ENCODE measurements around the gene KLF7.

The KLF7 gene

DNA sequence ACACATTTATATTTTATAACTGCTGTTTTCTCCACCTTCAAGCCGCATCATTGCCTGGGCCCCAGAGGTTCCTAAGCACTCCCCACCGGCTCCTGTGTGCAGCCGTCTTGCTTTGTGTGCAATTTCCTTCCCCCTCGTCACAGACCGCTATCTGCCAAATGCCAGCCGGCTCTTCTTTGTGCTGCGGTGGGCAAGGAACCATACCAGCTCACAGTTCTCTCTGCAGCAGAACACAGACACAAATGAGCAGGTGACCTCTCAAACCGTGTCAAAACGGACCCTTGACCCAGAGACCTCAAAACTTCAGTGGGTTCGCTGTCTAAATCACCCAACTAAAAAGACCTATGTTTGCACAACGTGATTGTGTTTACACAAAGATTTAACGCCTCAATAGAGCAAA lies 58.2 kb downstream of the KLF7 start:
- Histone ChIP-seq H3K79me2 (ENCODE audit: control insufficient read depth, low read length) (no peaks in the 10 kb centered on the region), H4K20me1 (ENCODE audit: control insufficient read depth, insufficient read depth, low read depth, low read length) (no peaks in the 10 kb centered on the region), H3K27me3 (ENCODE audit: control insufficient read depth, low read length) (no peaks in the 10 kb centered on the region), H3K9me2 (replicated peaks; ENCODE audit: control insufficient read depth, low read length) (no peaks in the 10 kb centered on the region), H3K4me2 (ENCODE audit: low read length) (no peak overlapping the region), H3K27ac (ENCODE audit: low read depth, low read length) (no peak overlapping the region), H3K9me3 (ENCODE audit: control insufficient read depth, insufficient read depth, low read length) (no peaks in the 10 kb centered on the region), H3K4me3 (ENCODE audit: low read length) (no peak overlapping the region), H3K4me1 (ENCODE audit: control insufficient read depth, low read length) (no peaks in the 10 kb centered on the region), H3F3A (ENCODE audit: control insufficient read depth, insufficient read depth) (no peaks in the 10 kb centered on the region), H3K36me3 (ENCODE audit: control insufficient read depth, low read length) (no peaks in the 10 kb centered on the region)
- TF ChIP-seq, protein P1, sequence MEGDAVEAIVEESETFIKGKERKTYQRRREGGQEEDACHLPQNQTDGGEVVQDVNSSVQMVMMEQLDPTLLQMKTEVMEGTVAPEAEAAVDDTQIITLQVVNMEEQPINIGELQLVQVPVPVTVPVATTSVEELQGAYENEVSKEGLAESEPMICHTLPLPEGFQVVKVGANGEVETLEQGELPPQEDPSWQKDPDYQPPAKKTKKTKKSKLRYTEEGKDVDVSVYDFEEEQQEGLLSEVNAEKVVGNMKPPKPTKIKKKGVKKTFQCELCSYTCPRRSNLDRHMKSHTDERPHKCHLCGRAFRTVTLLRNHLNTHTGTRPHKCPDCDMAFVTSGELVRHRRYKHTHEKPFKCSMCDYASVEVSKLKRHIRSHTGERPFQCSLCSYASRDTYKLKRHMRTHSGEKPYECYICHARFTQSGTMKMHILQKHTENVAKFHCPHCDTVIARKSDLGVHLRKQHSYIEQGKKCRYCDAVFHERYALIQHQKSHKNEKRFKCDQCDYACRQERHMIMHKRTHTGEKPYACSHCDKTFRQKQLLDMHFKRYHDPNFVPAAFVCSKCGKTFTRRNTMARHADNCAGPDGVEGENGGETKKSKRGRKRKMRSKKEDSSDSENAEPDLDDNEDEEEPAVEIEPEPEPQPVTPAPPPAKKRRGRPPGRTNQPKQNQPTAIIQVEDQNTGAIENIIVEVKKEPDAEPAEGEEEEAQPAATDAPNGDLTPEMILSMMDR (IDR thresholded peaks at IDR 0.05; ENCODE audit: low read depth, low read length, poor library complexity, severe bottlenecking): no peak
- no peak for TF ChIP-seq EZH2phosphoT487 (IDR thresholded peaks at IDR 0.05; ENCODE audit: borderline replicate concordance, low read length)

DNA sequence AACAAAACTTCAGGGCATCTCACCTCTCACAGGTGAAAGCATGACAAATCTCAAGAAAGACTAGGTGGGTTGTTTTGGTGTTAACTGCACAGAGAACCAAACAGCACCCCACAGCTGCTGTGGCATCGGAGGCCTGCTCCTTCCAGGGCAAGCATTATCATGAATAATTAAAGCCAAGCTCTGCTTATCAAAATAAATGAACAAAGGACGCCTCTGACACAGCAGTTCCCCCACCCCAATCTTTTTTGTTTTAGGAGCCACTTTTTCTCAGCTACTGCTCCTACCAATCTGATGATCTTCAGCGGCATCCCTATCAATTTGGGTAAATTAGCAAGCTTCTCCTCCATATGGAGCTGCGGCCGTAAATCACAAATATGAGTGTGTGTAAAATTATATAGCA lies 58.6 kb downstream of the KLF7 start:
- H4K20me1 ChIP-seq (ENCODE audit: control insufficient read depth, insufficient read depth, low read depth, low read length): no peaks in the 10 kb centered on the region

DNA sequence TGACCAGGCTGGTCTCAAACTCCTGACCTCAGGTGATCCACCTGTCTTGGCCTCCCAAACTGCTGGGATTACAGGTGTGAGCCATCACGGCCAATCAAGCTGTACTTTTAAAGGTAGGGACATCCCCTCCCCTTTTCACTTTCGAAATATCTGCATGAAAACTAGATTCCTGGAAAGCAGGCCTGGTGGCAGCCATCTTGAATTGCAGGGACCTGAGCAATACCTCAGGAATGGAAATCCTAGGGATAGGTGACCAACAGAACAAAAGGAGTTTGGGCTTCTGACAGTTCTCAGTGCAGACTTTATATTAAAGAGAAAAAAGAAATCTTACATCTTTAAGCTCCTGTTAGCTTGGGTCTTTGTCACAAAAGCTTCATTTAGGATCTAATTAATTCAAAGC lies 62.6 kb downstream of the KLF7 start:
- Histone ChIP-seq H3K4me1 (ENCODE audit: control insufficient read depth, low read length) (no peaks in the 10 kb centered on the region), H3K4me3 (ENCODE audit: low read length) (no peak overlapping the region), H3K9me3 (ENCODE audit: control insufficient read depth, insufficient read depth, low read length) (no peaks in the 10 kb centered on the region), H4K20me1 (ENCODE audit: control insufficient read depth, insufficient read depth, low read depth, low read length) (no peaks in the 10 kb centered on the region), H3K4me2 (ENCODE audit: low read length) (no peak overlapping the region), H3K36me3 (ENCODE audit: control insufficient read depth, low read length) (no peaks in the 10 kb centered on the region), H3K27ac (ENCODE audit: low read depth, low read length) (no peak overlapping the region), H3K9me2 (replicated peaks; ENCODE audit: control insufficient read depth, low read length) (no peaks in the 10 kb centered on the region), H3K79me2 (ENCODE audit: control insufficient read depth, low read length) (no peaks in the 10 kb centered on the region), H3F3A (ENCODE audit: control insufficient read depth, insufficient read depth) (no peaks in the 10 kb centered on the region), H3K27me3 (ENCODE audit: control insufficient read depth, low read length) (no peaks in the 10 kb centered on the region)
- TF ChIP-seq, protein P1 (IDR thresholded peaks at IDR 0.05; ENCODE audit: low read depth, low read length, poor library complexity, severe bottlenecking): no peak
- no peak for TF ChIP-seq EZH2phosphoT487 (IDR thresholded peaks at IDR 0.05; ENCODE audit: borderline replicate concordance, low read length)

More for the DNA sequence above, 58.6 kb downstream of the KLF7 start:
- Histone ChIP-seq H3K79me2 (ENCODE audit: control insufficient read depth, low read length) (no peaks in the 10 kb centered on the region), H3F3A (ENCODE audit: control insufficient read depth, insufficient read depth) (no peaks in the 10 kb centered on the region), H3K27ac (ENCODE audit: low read depth, low read length) (no peak overlapping the region), H3K36me3 (ENCODE audit: control insufficient read depth, low read length) (no peaks in the 10 kb centered on the region), H3K4me2 (ENCODE audit: low read length) (no peak overlapping the region), H3K4me1 (ENCODE audit: control insufficient read depth, low read length) (no peaks in the 10 kb centered on the region), H3K27me3 (ENCODE audit: control insufficient read depth, low read length) (no peaks in the 10 kb centered on the region), H3K9me3 (ENCODE audit: control insufficient read depth, insufficient read depth, low read length) (no peaks in the 10 kb centered on the region), H3K9me2 (replicated peaks; ENCODE audit: control insufficient read depth, low read length) (no peaks in the 10 kb centered on the region), H3K4me3 (ENCODE audit: low read length) (no peak overlapping the region)
- TF ChIP-seq, protein P1 (IDR thresholded peaks at IDR 0.05; ENCODE audit: low read depth, low read length, poor library complexity, severe bottlenecking): no peak
- no peak for TF ChIP-seq EZH2phosphoT487 (IDR thresholded peaks at IDR 0.05; ENCODE audit: borderline replicate concordance, low read length)

GRCh38 chr2:207101984-207102383 lies 63.8 kb downstream of the KLF7 start:
- H3F3A ChIP-seq (ENCODE audit: control insufficient read depth, insufficient read depth): no peaks in the 10 kb centered on the region
- H3K4me3 ChIP-seq (ENCODE audit: low read length): no peak overlapping the region
- TF ChIP-seq, protein P1 (IDR thresholded peaks at IDR 0.05; ENCODE audit: low read depth, low read length, poor library complexity, severe bottlenecking): no peak
- no peak for TF ChIP-seq EZH2phosphoT487 (IDR thresholded peaks at IDR 0.05; ENCODE audit: borderline replicate concordance, low read length)

More at GRCh38 chr2:207101984-207102383, 63.8 kb downstream of the KLF7 start:
- H4K20me1 ChIP-seq (ENCODE audit: control insufficient read depth, insufficient read depth, low read depth, low read length): no peaks in the 10 kb centered on the region
- H3K27me3 ChIP-seq (ENCODE audit: control insufficient read depth, low read length): no peaks in the 10 kb centered on the region
- no peaks in the 10 kb centered on the region for H3K9me3 ChIP-seq (ENCODE audit: control insufficient read depth, insufficient read depth, low read length)
- H3K79me2 ChIP-seq (ENCODE audit: control insufficient read depth, low read length): no peaks in the 10 kb centered on the region
- no peak overlapping the region for H3K27ac ChIP-seq (ENCODE audit: low read depth, low read length)
- H3K4me1 ChIP-seq (ENCODE audit: control insufficient read depth, low read length): no peaks in the 10 kb centered on the region
- H3K36me3 ChIP-seq (ENCODE audit: control insufficient read depth, low read length): no peaks in the 10 kb centered on the region
- no peaks in the 10 kb centered on the region for H3K9me2 ChIP-seq (replicated peaks; ENCODE audit: control insufficient read depth, low read length)
- no peak overlapping the region for H3K4me2 ChIP-seq (ENCODE audit: low read length)

Data from DOHH2 (cell line).